PC-9 (cell line): Measurements from ENCODE around the gene DDR2. TPM values are rescaled to one million over a fixed set of nuclear protein-coding genes. Genes with fewer than 3 reads are reported as not detected.

Experiments used
- BruUV-seq: library from RNA; stranded (reverse); fragments of 400-500 nt; replicated peaks from 2 replicates; lab custom pipeline; 2021; lab: Mats Ljungman, UMichigan
- CTCF ChIA-PET: fragments of 300-600 bp; sonication (Branson Sonifier 250); formaldehyde crosslinking; loops from one replicate; lab custom pipeline; 2022; ENCODE audit warnings: antibody characterized with exemption; lab: Charles Lee
- POLR2A ChIA-PET: fragments of 300-600 bp; sonication (Branson Sonifier 250); formaldehyde crosslinking; loops from one replicate; lab custom pipeline; 2022; ENCODE audit warnings: antibody characterized with exemption; ENCODE audit not compliant: unreplicated experiment; lab: Charles Lee
- DNase-seq, 2 experiments: peaks; one replicate each; pipeline versions ENCODE4 v3.0.0 to v3.0.0-alpha.2; 2015 to 2022; ENCODE audit warnings: mixed read lengths in 1 of 2
- H2AFZ ChIP-seq: fragments of 200-600 bp; sonication (generic); 2 replicates; pipeline ENCODE4 v1.8.1; 2017; ENCODE audit warnings: antibody characterized with exemption
- H3F3A ChIP-seq: fragments of 200-600 bp; sonication (generic); 2 replicates; pipeline ENCODE4 v1.8.1; 2017; ENCODE audit warnings: antibody characterized with exemption, mild to moderate bottlenecking, low read depth; ENCODE audit not compliant: insufficient read depth
- H3K27ac ChIP-seq: fragments of 200-600 bp; sonication (generic); 2 replicates; pipeline ENCODE4 v1.6.1; 2016; ENCODE audit warnings: mixed run types
- H3K27me3 ChIP-seq: fragments of 200-600 bp; sonication (generic); 2 replicates; pipeline ENCODE4 v1.6.1; 2016; ENCODE audit warnings: low read depth, mixed run types; ENCODE audit not compliant: insufficient read depth
- H3K36me3 ChIP-seq: fragments of 200-600 bp; sonication (generic); 2 replicates; pipeline ENCODE4 v1.6.1; 2016; ENCODE audit warnings: low read depth, mixed run types
- H3K4me1 ChIP-seq: fragments of 200-600 bp; sonication (generic); replicated peaks from 2 replicates; pipeline ENCODE4 v1.6.1; 2016; ENCODE audit warnings: mixed run types; ENCODE audit not compliant: insufficient read depth
- H3K4me2 ChIP-seq: fragments of 200-600 bp; sonication (generic); 2 replicates; pipeline ENCODE4 v1.6.1; 2017; ENCODE audit warnings: mixed run types
- H3K4me3 ChIP-seq: fragments of 200-600 bp; sonication (generic); 2 replicates; pipeline ENCODE4 v1.6.1; 2016; ENCODE audit warnings: mixed run types
- H3K79me2 ChIP-seq: fragments of 200-600 bp; sonication (generic); 2 replicates; pipeline ENCODE4 v1.6.1; 2017; ENCODE audit warnings: low read depth, mixed run types
- H3K9me2 ChIP-seq: fragments of 200-600 bp; sonication (generic); 2 replicates; pipeline ENCODE4 v1.8.1; 2017; ENCODE audit warnings: mild to moderate bottlenecking; ENCODE audit not compliant: insufficient read depth
- H3K9me3 ChIP-seq: fragments of 200-600 bp; sonication (generic); 2 replicates; pipeline ENCODE4 v1.8.1; 2016; ENCODE audit warnings: low read depth; ENCODE audit not compliant: insufficient read depth
- H4K20me1 ChIP-seq: fragments of 200-600 bp; sonication (generic); 2 replicates; pipeline ENCODE4 v1.8.1; 2017; ENCODE audit not compliant: insufficient read depth
- EZH2 ChIP-seq: fragments of 200-600 bp; sonication (generic); IDR thresholded peaks from 2 replicates; pipeline ENCODE4 v1.8.0; 2017; ENCODE audit warnings: antibody characterized with exemption, low read depth
- intact Hi-C: fragments of 100-400 bp; cut with micrococcal nuclease; formaldehyde crosslinking; loops from one replicate; pipeline ENCODE4 v1.10.0; 2022; ENCODE audit not compliant: unreplicated experiment
- total RNA-seq: library from RNA; stranded (reverse); gene quantifications from 2 replicates; pipeline ENCODE4 v1.2.3, GENCODE V29; 2021
- TF ChIP-seq, protein P1 (sequence below): fragments of 200-600 bp; sonication (generic); conservative IDR thresholded peaks from 2 replicates; pipeline ENCODE4 v1.6.1; 2017; ENCODE audit warnings: mixed run types, antibody characterized with exemption, mild to moderate bottlenecking, moderate library complexity

Gene DDR2
- total RNA-seq, 1 experiment from 2014 or later = 0.35 TPM

GRCh38 chr1:162756523-162756922 lies 124.3 kb downstream of the DDR2 start:
- Histone ChIP-seq H3K9me3 (no peaks in the 10 kb centered on the region), H2AFZ (no peak overlapping the region), H3K27ac (no peak overlapping the region), H3K79me2 (no peaks in the 10 kb centered on the region), H3K4me3 (no peak overlapping the region), H3K4me2 (no peak overlapping the region), H4K20me1 (no peaks in the 10 kb centered on the region), H3K27me3 (no peaks in the 10 kb centered on the region), H3F3A (no peaks in the 10 kb centered on the region), H3K9me2 (no peaks in the 10 kb centered on the region), H3K36me3 (no peaks in the 10 kb centered on the region), H3K4me1 (no peaks in the 10 kb centered on the region)
- TF ChIP-seq EZH2 = no peak
- TF ChIP-seq, protein P1, sequence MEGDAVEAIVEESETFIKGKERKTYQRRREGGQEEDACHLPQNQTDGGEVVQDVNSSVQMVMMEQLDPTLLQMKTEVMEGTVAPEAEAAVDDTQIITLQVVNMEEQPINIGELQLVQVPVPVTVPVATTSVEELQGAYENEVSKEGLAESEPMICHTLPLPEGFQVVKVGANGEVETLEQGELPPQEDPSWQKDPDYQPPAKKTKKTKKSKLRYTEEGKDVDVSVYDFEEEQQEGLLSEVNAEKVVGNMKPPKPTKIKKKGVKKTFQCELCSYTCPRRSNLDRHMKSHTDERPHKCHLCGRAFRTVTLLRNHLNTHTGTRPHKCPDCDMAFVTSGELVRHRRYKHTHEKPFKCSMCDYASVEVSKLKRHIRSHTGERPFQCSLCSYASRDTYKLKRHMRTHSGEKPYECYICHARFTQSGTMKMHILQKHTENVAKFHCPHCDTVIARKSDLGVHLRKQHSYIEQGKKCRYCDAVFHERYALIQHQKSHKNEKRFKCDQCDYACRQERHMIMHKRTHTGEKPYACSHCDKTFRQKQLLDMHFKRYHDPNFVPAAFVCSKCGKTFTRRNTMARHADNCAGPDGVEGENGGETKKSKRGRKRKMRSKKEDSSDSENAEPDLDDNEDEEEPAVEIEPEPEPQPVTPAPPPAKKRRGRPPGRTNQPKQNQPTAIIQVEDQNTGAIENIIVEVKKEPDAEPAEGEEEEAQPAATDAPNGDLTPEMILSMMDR = no peak
- CTCF ChIA-PET = interaction anchor here (0.7 kb wide), 1 partner anchor 964 kb away, joined by 3 read pairs; no protein-coding TSS in a partner anchor
- intact Hi-C loops = no loop called here
- no peak for DNase-seq
- POLR2A ChIA-PET = no interaction called here
- no TSS peak for BruUV-seq

DNA sequence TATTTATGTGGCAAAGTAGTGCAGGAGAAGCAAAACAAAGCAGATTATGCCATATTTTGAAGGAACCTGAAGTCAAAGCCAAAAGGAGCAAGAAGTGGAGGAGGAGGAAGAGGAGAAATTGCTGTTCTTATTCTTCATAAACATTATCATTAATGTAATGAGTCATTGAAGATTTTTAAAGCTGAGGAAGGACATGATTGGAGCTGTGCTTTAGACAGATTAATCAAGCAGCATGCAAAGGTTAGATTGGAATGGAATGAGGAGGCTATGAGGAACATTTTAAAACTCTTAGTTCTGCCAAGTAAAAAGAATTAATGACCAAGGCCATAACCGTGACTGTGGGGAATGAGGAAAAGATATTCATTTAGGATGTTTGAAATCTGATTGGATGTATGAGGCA lies 125.2 kb downstream of the DDR2 start:
- no peak for TF ChIP-seq EZH2
- TF ChIP-seq, protein P1 = no peak
- no peaks in the 10 kb centered on the region for H3K36me3 ChIP-seq
- H3F3A ChIP-seq = no peaks in the 10 kb centered on the region
- H2AFZ ChIP-seq = no peak overlapping the region
- intact Hi-C loops = no loop called here
- POLR2A ChIA-PET = no interaction called here
- no peak overlapping the region for H3K27ac ChIP-seq
- no peaks in the 10 kb centered on the region for H3K79me2 ChIP-seq
- no peaks in the 10 kb centered on the region for H4K20me1 ChIP-seq
- no TSS peak for BruUV-seq
- H3K27me3 ChIP-seq = no peaks in the 10 kb centered on the region
- H3K4me3 ChIP-seq = no peak overlapping the region
- H3K9me2 ChIP-seq = no peaks in the 10 kb centered on the region
- CTCF ChIA-PET = no interaction called here
- no peaks in the 10 kb centered on the region for H3K4me1 ChIP-seq
- no peaks in the 10 kb centered on the region for H3K9me3 ChIP-seq
- no peak for DNase-seq
- H3K4me2 ChIP-seq = no peak overlapping the region

- Histone ChIP-seq H3K9me2 (no peaks in the 10 kb centered on the region), H3K27me3 (no peaks in the 10 kb centered on the region), H4K20me1 (no peaks in the 10 kb centered on the region), H3K9me3 (no peaks in the 10 kb centered on the region), H2AFZ (no peak overlapping the region), H3K4me2 (no peak overlapping the region), H3F3A (no peaks in the 10 kb centered on the region), H3K27ac (no peak overlapping the region), H3K79me2 (no peaks in the 10 kb centered on the region), H3K4me1 (no peaks in the 10 kb centered on the region), H3K36me3 (no peaks in the 10 kb centered on the region), H3K4me3 (no peak overlapping the region)
- intact Hi-C loops = loop anchor here (2.0 to 10.0 kb wide), 2 partner anchors 21 to 91 kb away; no protein-coding TSS in a partner anchor
- BruUV-seq = no TSS peak
- POLR2A ChIA-PET = no interaction called here
- DNase-seq = no peak
- CTCF ChIA-PET = no interaction called here
- TF ChIP-seq, protein P1 = no peak
- no peak for TF ChIP-seq EZH2
Observed at GRCh38 chr1:162765788-162766187, 133.5 kb downstream of the DDR2 start.
